ENCODE data around the gene MARK4. TPM values are rescaled to one million over a fixed set of nuclear protein-coding genes. Genes with fewer than 3 reads are reported as not detected.

The MARK4 gene
- total RNA-seq, 1 donor from 2014 or later, result 165 TPM

- H3K27me3 Mint-ChIP-seq (ENCODE audit: unreplicated experiment), result peaks cover 8% of the 10 kb centered on the region
- peaks cover 20% of the 10 kb centered on the region for H3K4me1 Mint-ChIP-seq (ENCODE audit: unreplicated experiment)
- no peak for TF ChIP-seq CTCF (IDR thresholded peaks at IDR 0.05; ENCODE audit: unreplicated experiment)
- no peaks in the 10 kb centered on the region for H3K36me3 Mint-ChIP-seq (ENCODE audit: low read depth, unreplicated experiment)
- DNase-seq (ENCODE audit: low spot score), result no peak
- no peaks in the 10 kb centered on the region for H3K9me3 Mint-ChIP-seq (ENCODE audit: unreplicated experiment)
- H3K4me3 Mint-ChIP-seq (ENCODE audit: unreplicated experiment), result no peak overlapping the region
- H3K27ac Mint-ChIP-seq (ENCODE audit: unreplicated experiment), result no peak overlapping the region
These were observed 38.0 kb upstream of the MARK4 start for GRCh38 chr19:45213031-45213430.

- DNase-seq (ENCODE audit: low spot score), result peak; percentile 60
- peaks cover 14% of the 10 kb centered on the region for H3K27me3 Mint-ChIP-seq (ENCODE audit: unreplicated experiment)
- no peaks in the 10 kb centered on the region for H3K9me3 Mint-ChIP-seq (ENCODE audit: unreplicated experiment)
- no peaks in the 10 kb centered on the region for H3K36me3 Mint-ChIP-seq (ENCODE audit: low read depth, unreplicated experiment)
- peak overlapping the region; percentile 53 for H3K4me3 Mint-ChIP-seq (ENCODE audit: unreplicated experiment)
- peak overlapping the region; percentile 32 for H3K27ac Mint-ChIP-seq (ENCODE audit: unreplicated experiment)
- H3K4me1 Mint-ChIP-seq (ENCODE audit: unreplicated experiment), result peaks cover 25% of the 10 kb centered on the region
- no peak for TF ChIP-seq CTCF (IDR thresholded peaks at IDR 0.05; ENCODE audit: unreplicated experiment)
These were observed 35.5 kb upstream of the MARK4 start for GRCh38 chr19:45215391-45216191.

- Mint-ChIP-seq H3K9me3 (ENCODE audit: unreplicated experiment) (no peaks in the 10 kb centered on the region), H3K27ac (ENCODE audit: unreplicated experiment) (no peak overlapping the region), H3K4me1 (ENCODE audit: unreplicated experiment) (peaks cover 18% of the 10 kb centered on the region), H3K36me3 (ENCODE audit: low read depth, unreplicated experiment) (no peaks in the 10 kb centered on the region), H3K4me3 (ENCODE audit: unreplicated experiment) (no peak overlapping the region), H3K27me3 (ENCODE audit: unreplicated experiment) (peaks cover 16% of the 10 kb centered on the region)
- no peak for TF ChIP-seq CTCF (IDR thresholded peaks at IDR 0.05; ENCODE audit: unreplicated experiment)
- no peak for DNase-seq (ENCODE audit: low spot score)
These were observed 34.4 kb upstream of the MARK4 start for GRCh38 chr19:45216667-45217066.

- Mint-ChIP-seq H3K36me3 (ENCODE audit: low read depth, unreplicated experiment) (no peaks in the 10 kb centered on the region), H3K27ac (ENCODE audit: unreplicated experiment) (no peak overlapping the region), H3K9me3 (ENCODE audit: unreplicated experiment) (no peaks in the 10 kb centered on the region), H3K27me3 (ENCODE audit: unreplicated experiment) (peaks cover 16% of the 10 kb centered on the region), H3K4me1 (ENCODE audit: unreplicated experiment) (peaks cover 16% of the 10 kb centered on the region), H3K4me3 (ENCODE audit: unreplicated experiment) (no peak overlapping the region)
- no peak for TF ChIP-seq CTCF (IDR thresholded peaks at IDR 0.05; ENCODE audit: unreplicated experiment)
- DNase-seq (ENCODE audit: low spot score), result peak; percentile 25
These were observed 33.7 kb upstream of the MARK4 start for GRCh38 chr19:45217193-45217956.

GRCh38 chr19:45217957-45218334 is 33.1 kb upstream of the MARK4 start:
- Mint-ChIP-seq H3K36me3 (ENCODE audit: low read depth, unreplicated experiment) (no peaks in the 10 kb centered on the region), H3K27ac (ENCODE audit: unreplicated experiment) (no peak overlapping the region), H3K4me3 (ENCODE audit: unreplicated experiment) (no peak overlapping the region), H3K4me1 (ENCODE audit: unreplicated experiment) (peaks cover 18% of the 10 kb centered on the region), H3K27me3 (ENCODE audit: unreplicated experiment) (peaks cover 16% of the 10 kb centered on the region), H3K9me3 (ENCODE audit: unreplicated experiment) (no peaks in the 10 kb centered on the region)
- TF ChIP-seq CTCF (IDR thresholded peaks at IDR 0.05; ENCODE audit: unreplicated experiment), result no peak
- no peak for DNase-seq (ENCODE audit: low spot score)

All from endothelial cell (in vitro differentiated cells).